Suprapubic skin (tissue), 4 donors: ENCODE results near the gene LECT2.

Experiments used
- CTCF ChIP-seq, 2 donors: fragments of 200-600 bp in 1 of 2; fragments of 450-650 bp in 1 of 2; sonication (generic) in 1 of 2; IDR thresholded peaks; one replicate each; pipeline ENCODE4 v1.5.1; 2016 to 2019; ENCODE audit warnings: antibody characterized with exemption in 2 of 2, mild to moderate bottlenecking in 1 of 2, moderate library complexity in 1 of 2
- EP300 ChIP-seq: sonication (generic); formaldehyde crosslinking; IDR thresholded peaks from one replicate; pipeline ENCODE4 v1.6.1; 2017; ENCODE audit warnings: antibody characterized with exemption
- POLR2A ChIP-seq, 2 donors: fragments of 450-650 bp; IDR thresholded peaks; one replicate each; pipeline ENCODE4 v1.6.1; 2017; ENCODE audit warnings: antibody characterized with exemption in 2 of 2, mild to moderate bottlenecking in 2 of 2, moderate library complexity in 2 of 2
- POLR2AphosphoS5 ChIP-seq, 3 donors: sonication (generic); formaldehyde crosslinking; IDR thresholded peaks; one replicate each; pipeline ENCODE4 v1.6.1; 2017; ENCODE audit warnings: antibody characterized with exemption in 3 of 3

- TF ChIP-seq POLR2A (IDR thresholded peaks at IDR 0.05), result no peak
- TF ChIP-seq CTCF (IDR thresholded peaks at IDR 0.05), result no peak
- TF ChIP-seq POLR2AphosphoS5 (IDR thresholded peaks at IDR 0.05), result no peak
- no peak for TF ChIP-seq EP300
Measured at GRCh38 chr5:136001466-136001981, 46.7 kb upstream of the LECT2 start.
